NCI-H187 treated with DMSO at 0.1 percent for 48 hours (cell line): Measurements from ENCODE around the gene IREB2.
"Not testable (repeated sequence)": the region's sequence is repeated elsewhere in the genome, so short reads cannot be mapped to it uniquely, and the experiment has no call there.

Experiments
- DNase-seq: peaks from one replicate; lab custom pipeline; 2025; lab: John Stamatoyannopoulos, UW

The IREB2 gene

GRCh38 chr15:78479650-78480049, 41.6 kb downstream of the IREB2 start:
- no peak for DNase-seq

GRCh38 chr15:78481917-78482316, 43.9 kb downstream of the IREB2 start:
- DNase-seq, result no peak

GRCh38 chr15:78492872-78493271, 54.9 kb downstream of the IREB2 start:
- no peak for DNase-seq

GRCh38 chr15:78501857-78502256, 63.8 kb downstream of the IREB2 start:
- no peak for DNase-seq

- DNase-seq, result no peak
Measured at GRCh38 chr15:78502641-78503040, 64.6 kb downstream of the IREB2 start.

GRCh38 chr15:78506971-78507830, 69.2 kb downstream of the IREB2 start, which contains the start of gene HYKK:
Gene HYKK (plus strand): TSS chr15:78507577. CDS start chr15:78513089, 5,512 bp downstream.
- DNase-seq, result peak; percentile 69

- no peak for DNase-seq
Measured at GRCh38 chr15:78507831-78508160, 69.8 kb downstream of the IREB2 start.

GRCh38 chr15:78508272-78508671, 70.3 kb downstream of the IREB2 start:
- no peak for DNase-seq

GRCh38 chr15:78509726-78510312, 71.8 kb downstream of the IREB2 start:
- no peak for DNase-seq

- not testable (repeated sequence) for DNase-seq
Measured at GRCh38 chr15:78520035-78520434, 82.0 kb downstream of the IREB2 start.

- no peak for DNase-seq
Measured at GRCh38 chr15:78524230-78524629, 86.2 kb downstream of the IREB2 start.

- no peak for DNase-seq
Measured at GRCh38 chr15:78527325-78527724, 89.3 kb downstream of the IREB2 start.

GRCh38 chr15:78533331-78533730, 95.3 kb downstream of the IREB2 start:
- no peak for DNase-seq

- DNase-seq, result no peak
Measured at GRCh38 chr15:78536134-78536533, 98.1 kb downstream of the IREB2 start.

GRCh38 chr15:78537266-78537905, 99.4 kb downstream of the IREB2 start:
- no peak for DNase-seq

GRCh38 chr15:78538358-78538757, 100.3 kb downstream of the IREB2 start:
- DNase-seq, result no peak

GRCh38 chr15:78539464-78540140, 101.6 kb downstream of the IREB2 start:
- DNase-seq, result not testable (repeated sequence)

- DNase-seq, result no peak
Measured at GRCh38 chr15:78540141-78540870, 102.3 kb downstream of the IREB2 start, which contains the start of gene PSMA4. Gene PSMA4 (plus strand): TSS chr15:78540444. CDS start chr15:78541928, 1,484 bp downstream.

- no peak for DNase-seq
Measured at GRCh38 chr15:78540871-78541743, 103.1 kb downstream of the IREB2 start.

GRCh38 chr15:78541744-78542034, 103.7 kb downstream of the IREB2 start:
- DNase-seq, result no peak

GRCh38 chr15:78542647-78543046, 104.6 kb downstream of the IREB2 start:
- no peak for DNase-seq
